ENCODE results near the gene TMEM63A.

DNA sequence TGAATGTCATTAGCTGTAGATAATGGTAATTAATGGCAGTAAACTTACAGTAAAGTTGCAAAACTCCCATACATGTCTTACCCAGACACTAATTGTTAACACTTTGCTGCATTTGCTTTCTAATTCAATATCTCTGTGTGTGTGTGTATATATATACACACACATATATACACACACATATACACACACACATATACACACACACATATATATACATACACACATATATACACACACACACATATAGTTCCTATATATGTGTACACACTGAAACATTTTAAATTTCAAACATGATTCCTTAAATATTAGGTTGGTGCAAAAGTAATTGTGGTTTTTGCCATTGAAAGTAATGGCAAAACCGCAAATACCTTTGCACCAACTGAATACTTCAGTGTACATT lies 75.9 kb downstream of the TMEM63A start:
- TF ChIP-seq EZH2 (IDR thresholded peaks at IDR 0.05; ENCODE audit: insufficient read depth, poor library complexity, severe bottlenecking) (no peak), EZH2phosphoT487 (IDR thresholded peaks at IDR 0.05; ENCODE audit: insufficient read depth, low read depth) (no peak)
